Heart left ventricle (tissue), 16 donors: ENCODE results near the gene PIH1D2. TPM values are rescaled to one million over a fixed set of nuclear protein-coding genes. Genes with fewer than 3 reads are reported as not detected.
"Not testable (repeated sequence)": the region's sequence is repeated elsewhere in the genome, so short reads cannot be mapped to it uniquely, and the experiment has no call there.

Experiments
- ATAC-seq, 4 donors: fragments of 200-7000 bp; cut with Tn5 transposase; one replicate each; pipeline ENCODE4 v1.9.1; 2020 to 2022; ENCODE audit warnings: moderate library complexity in 4 of 4, mild to moderate bottlenecking in 3 of 4, moderate number of reproducible peaks in 1 of 4
- DNase-seq, 5 donors: peaks; one replicate each; pipeline ENCODE4 v3.0.0-alpha.2; 2020
- H3K27ac ChIP-seq, 12 donors: fragments of 200-600 bp; sonication (generic) in 4 of 12; one replicate each; pipeline versions ENCODE4 v1.5.0 to v1.8.0; 2016 to 2022; ENCODE audit warnings: mild to moderate bottlenecking in 2 of 12
- H3K27me3 ChIP-seq, 9 donors: fragments of 200-600 bp; sonication (generic) in 2 of 9; one replicate each; pipeline versions ENCODE4 v1.5.1 to v1.8.0; 2016 to 2022; ENCODE audit warnings: mild to moderate bottlenecking in 3 of 9
- H3K36me3 ChIP-seq, 9 donors: fragments of 200-600 bp; sonication (generic) in 2 of 9; one replicate each; pipeline versions ENCODE4 v1.5.0 to v1.8.0; 2018 to 2022; ENCODE audit warnings: mild to moderate bottlenecking in 2 of 9
- H3K4me1 ChIP-seq, 12 donors: fragments of 200-600 bp; sonication (generic) in 4 of 12; one replicate each; pipeline versions ENCODE4 v1.5.0 to v1.8.0; 2016 to 2022; ENCODE audit warnings: mild to moderate bottlenecking in 3 of 12
- H3K4me3 ChIP-seq, 12 donors: fragments of 200-600 bp; sonication (generic) in 4 of 12; one replicate each; pipeline versions ENCODE4 v1.5.0 to v1.8.0; 2017 to 2022; ENCODE audit warnings: mild to moderate bottlenecking in 9 of 12, moderate library complexity in 4 of 12
- H3K9me3 ChIP-seq, 12 donors: fragments of 200-600 bp; sonication (generic) in 4 of 12; one replicate each; pipeline versions ENCODE4 v1.5.0 to v1.8.0; 2016 to 2022; ENCODE audit warnings: mild to moderate bottlenecking in 1 of 12
- POLR2A ChIP-seq, 2 donors: fragments of 450-650 bp; IDR thresholded peaks; one replicate each; pipeline ENCODE4 v1.6.1; 2017; ENCODE audit warnings: antibody characterized with exemption in 2 of 2, mild to moderate bottlenecking in 2 of 2, moderate library complexity in 2 of 2
- WGBS, 4 donors: extraction: QIAGEN DNeasy Blood & Tissue Kit in 2 of 4; methylation state at CpG; one replicate each; pipeline versions ENCODE4 v1.1.5 to v1.1.7; 2013 to 2018; 5-methylcytosine and 5-hydroxymethylcytosine counted together
- intact Hi-C, 10 donors: fragments of 100-400 bp; cut with DNase I; formaldehyde crosslinking; loops; one replicate each; pipeline versions ENCODE4 v1.11.1 to v1.14.2; 2022
- polyA plus RNA-seq, 2 donors: library from polyadenylated mRNA; stranded (reverse); fragments of 200-250 nt; gene quantifications; one replicate each; pipeline ENCODE4 v1.2.3, GENCODE V29; 2013
- total RNA-seq, 9 donors: library from RNA; depleted of rRNA in 2 of 9; stranded (reverse); fragments of >200 nt in 2 of 9; fragmentation: NEBNext Ultra II Directional in 3 of 9; extraction: Animal tissue kit (Norgen Biotek cat#: 25700) in 3 of 9; gene quantifications; one replicate each; pipeline versions ENCODE4 v1.1.0 to v1.2.4, GENCODE V29; 2016 to 2023
- TF ChIP-seq, protein P1 (sequence below), 12 donors: fragments of 200-600 bp; sonication (generic) in 4 of 12; IDR thresholded peaks; one replicate each; pipeline versions ENCODE4 v1.5.0 to v1.8.0; 2018 to 2022; ENCODE audit warnings: antibody characterized with exemption in 12 of 12, mild to moderate bottlenecking in 5 of 12
- donor health status: ischemic (EF 13 %, LVEDD 7.1; RV severe dilation, severe dysfunction).
- donor health status: healthy with polysubstance abuse.
- donor health status: DM: no; HTN: yes; CAD: no.
- donor health status: DM: no; HTN: no; CAD: no.
- donor health status: ischemic (EF 25% LVEDD 6.9; RV normal size, moderate dysfunction).
- donor health status: ischemic (EF 25% LVEDD 5.7; RV mildly dilated, moderate dysfunction).
- donor health status: healthy.
- donor health status: DM: yes; HTN: yes; CAD: no.
- donor health status: ischemic (EF 35%, LVEDD 5.7; RV mildly dilated, moderate dysfunction).
- donor health status: nonischemic (EF 11% LVEDD 7.7; RV severe dilation, severe dysfunction).
- donor health status: DM: yes; HTN: yes; CAD: no.
- donor health status: PGD.
- donor health status: ischemic (EF 29% LVEDD 5.4; RV normal size, mild dysfunction).
- donor health status: nonischemic (EF 23%, LVEDD 6.1; RV moderate dilation, normal function).

The PIH1D2 gene
- total and polyA plus RNA-seq, 11 donors = 1.4 to 6.9 (median 2.1) TPM

GRCh38 chr11:112057170-112057569 is 16.6 kb downstream of the PIH1D2 start:
- no peaks in the 10 kb centered on the region for H3K9me3 ChIP-seq
- intact Hi-C loops = no loop called here
- H3K27me3 ChIP-seq = no peaks in the 10 kb centered on the region
- ATAC-seq (no peak), DNase-seq (no peak)
- 57 to 71% (median 69%) methylated on average over 4 of the region's 4 CpGs for WGBS, 4 donors
- H3K27ac ChIP-seq = no peak overlapping the region
- TF ChIP-seq, protein P1, sequence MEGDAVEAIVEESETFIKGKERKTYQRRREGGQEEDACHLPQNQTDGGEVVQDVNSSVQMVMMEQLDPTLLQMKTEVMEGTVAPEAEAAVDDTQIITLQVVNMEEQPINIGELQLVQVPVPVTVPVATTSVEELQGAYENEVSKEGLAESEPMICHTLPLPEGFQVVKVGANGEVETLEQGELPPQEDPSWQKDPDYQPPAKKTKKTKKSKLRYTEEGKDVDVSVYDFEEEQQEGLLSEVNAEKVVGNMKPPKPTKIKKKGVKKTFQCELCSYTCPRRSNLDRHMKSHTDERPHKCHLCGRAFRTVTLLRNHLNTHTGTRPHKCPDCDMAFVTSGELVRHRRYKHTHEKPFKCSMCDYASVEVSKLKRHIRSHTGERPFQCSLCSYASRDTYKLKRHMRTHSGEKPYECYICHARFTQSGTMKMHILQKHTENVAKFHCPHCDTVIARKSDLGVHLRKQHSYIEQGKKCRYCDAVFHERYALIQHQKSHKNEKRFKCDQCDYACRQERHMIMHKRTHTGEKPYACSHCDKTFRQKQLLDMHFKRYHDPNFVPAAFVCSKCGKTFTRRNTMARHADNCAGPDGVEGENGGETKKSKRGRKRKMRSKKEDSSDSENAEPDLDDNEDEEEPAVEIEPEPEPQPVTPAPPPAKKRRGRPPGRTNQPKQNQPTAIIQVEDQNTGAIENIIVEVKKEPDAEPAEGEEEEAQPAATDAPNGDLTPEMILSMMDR (IDR thresholded peaks at IDR 0.05) = no peak
- TF ChIP-seq POLR2A (IDR thresholded peaks at IDR 0.05) = no peak
- peaks cover 0 to 98% (median 90%) of the 10 kb centered on the region in 9 donors for H3K36me3 ChIP-seq
- H3K4me3 ChIP-seq = no peak overlapping the region
- peaks cover 0 to 3% (median 0%) of the 10 kb centered on the region in 12 donors for H3K4me1 ChIP-seq

- Histone ChIP-seq H3K9me3 (peaks cover 0 to 6% (median 0%) of the 10 kb centered on the region in 12 donors), H3K4me3 (no peak overlapping the region), H3K27me3 (no peaks in the 10 kb centered on the region), H3K36me3 (peaks cover 0 to 99% (median 76%) of the 10 kb centered on the region in 9 donors), H3K27ac (no peak overlapping the region), H3K4me1 (peaks cover 0 to 13% (median 0%) of the 10 kb centered on the region in 12 donors)
- intact Hi-C loops = no loop called here
- DNase-seq = no peak
- ATAC-seq = no peak
- 65 to 71% (median 68%) methylated on average over 3 of the region's 3 CpGs for WGBS, 4 donors
- no peak for TF ChIP-seq POLR2A (IDR thresholded peaks at IDR 0.05)
- TF ChIP-seq, protein P1 (IDR thresholded peaks at IDR 0.05) = no peak
Measured at GRCh38 chr11:112051768-112052167, 22.0 kb downstream of the PIH1D2 start.

- Histone ChIP-seq H3K9me3 (peaks cover 0 to 6% (median 0%) of the 10 kb centered on the region in 12 donors), H3K36me3 (peaks cover 0 to 99% (median 82%) of the 10 kb centered on the region in 9 donors), H3K4me3 (no peak overlapping the region), H3K27ac (no peak overlapping the region), H3K27me3 (no peaks in the 10 kb centered on the region), H3K4me1 (peaks cover 0 to 13% (median 0%) of the 10 kb centered on the region in 12 donors)
- TF ChIP-seq, protein P1 (IDR thresholded peaks at IDR 0.05) = no peak
- no peak for TF ChIP-seq POLR2A (IDR thresholded peaks at IDR 0.05)
- no peak for ATAC-seq
- intact Hi-C loops = no loop called here
- WGBS, 4 donors = 80 to 88% (median 83%) methylated on average over 3 of the region's 3 CpGs
- no peak for DNase-seq
Measured at GRCh38 chr11:112050721-112051120, 23.1 kb downstream of the PIH1D2 start.

DNA sequence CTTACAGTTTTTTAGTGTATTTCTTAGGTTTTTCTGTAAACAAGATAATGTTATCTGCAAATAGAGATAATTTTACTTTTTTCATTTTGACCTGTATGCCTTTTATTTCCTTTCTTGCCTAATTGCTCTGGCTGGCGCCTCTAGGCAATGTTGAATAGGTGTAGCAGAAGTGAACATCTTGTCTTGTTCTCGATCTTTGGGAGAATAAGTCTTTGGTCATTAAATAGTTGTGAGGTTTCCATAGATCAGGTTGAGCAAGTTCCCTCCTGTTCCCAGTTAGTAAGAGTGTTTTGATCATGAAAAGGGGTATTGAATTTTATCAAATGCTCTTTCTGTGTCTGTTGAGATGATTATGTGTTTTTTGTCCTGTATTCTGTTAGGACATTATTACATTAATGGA is 24.0 kb downstream of the PIH1D2 start:
- TF ChIP-seq, protein P1 (IDR thresholded peaks at IDR 0.05) = no peak
- no peak for TF ChIP-seq POLR2A (IDR thresholded peaks at IDR 0.05)
- Histone ChIP-seq H3K4me3 (no peak overlapping the region), H3K9me3 (peaks cover 0 to 6% (median 0%) of the 10 kb centered on the region in 12 donors), H3K36me3 (peaks cover 0 to 99% (median 83%) of the 10 kb centered on the region in 9 donors), H3K4me1 (peaks cover 0 to 13% (median 0%) of the 10 kb centered on the region in 12 donors), H3K27me3 (no peaks in the 10 kb centered on the region), H3K27ac (no peak overlapping the region)
- intact Hi-C loops = no loop called here
- DNase-seq (no peak), ATAC-seq (no peak)
- 49 to 50% (median 50%) methylated on average over 2 of the region's 2 CpGs for WGBS, 4 donors

DNA sequence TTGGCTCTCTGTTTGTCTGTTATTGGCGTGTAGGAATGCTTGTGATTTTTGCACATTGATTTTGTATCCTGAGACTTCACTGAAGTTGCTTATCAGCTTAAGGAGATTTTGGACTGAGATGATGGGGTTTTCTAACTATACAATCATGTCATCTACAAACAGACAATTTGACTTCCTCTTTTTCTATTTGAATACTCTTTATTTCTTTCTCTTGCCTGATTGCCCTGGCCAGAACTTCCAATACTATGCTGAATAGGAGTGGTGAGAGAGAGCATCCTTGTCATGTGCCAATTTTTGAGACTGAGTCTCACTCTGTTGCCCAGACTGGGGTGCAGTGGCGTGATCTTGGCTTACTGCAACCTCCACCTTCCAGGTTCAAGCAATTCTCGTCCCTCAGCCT is 25.6 kb downstream of the PIH1D2 start:
- 78 to 96% (median 93%) methylated on average over 3 of the region's 3 CpGs for WGBS, 4 donors
- intact Hi-C loops = not testable (repeated sequence)

GRCh38 chr11:112046647-112047046 is 27.2 kb downstream of the PIH1D2 start:
- WGBS, 4 donors = 91 to 100% (median 94%) methylated on average over 2 of the region's 2 CpGs
- Histone ChIP-seq H3K36me3 (peaks cover 0 to 98% (median 75%) of the 10 kb centered on the region in 9 donors), H3K4me1 (peaks cover 0 to 13% (median 3%) of the 10 kb centered on the region in 12 donors)
- H3K27me3 ChIP-seq, H3K4me3 ChIP-seq, DNase-seq, H3K9me3 ChIP-seq, intact Hi-C loops, H3K27ac ChIP-seq, ATAC-seq: not testable (repeated sequence)

More for the DNA sequence above, 25.6 kb downstream of the PIH1D2 start:
- Histone ChIP-seq H3K4me1 (peaks cover 0 to 13% (median 0%) of the 10 kb centered on the region in 12 donors), H3K36me3 (peaks cover 0 to 99% (median 81%) of the 10 kb centered on the region in 9 donors)
- not testable (repeated sequence) for H3K27me3 ChIP-seq, H3K4me3 ChIP-seq, DNase-seq, H3K27ac ChIP-seq, H3K9me3 ChIP-seq
- peak in 1 of 4 donors; percentile 10 for ATAC-seq
